HEK293 (cell line): ENCODE measurements around the gene GALNT1.

ENCODE experiments used
- CTCF ChIA-PET: fragments of 350-600 bp; formaldehyde crosslinking; extraction: SDS; loops from one replicate; lab custom pipeline; 2021; ENCODE audit warnings: antibody characterized with exemption; lab: Yijun Ruan, JAX
- POLR2A ChIA-PET: fragments of 300-600 bp; formaldehyde crosslinking; extraction: SDS; loops from one replicate; lab custom pipeline; 2020; ENCODE audit warnings: antibody characterized with exemption, inconsistent platforms; lab: Yijun Ruan, JAX
- H3K27ac ChIP-seq: fragments of 200-500 bp; sonication (Bioruptor generic); 2 replicates; pipeline ENCODE4 v1.5.1; 2014; ENCODE audit warnings: low read depth, low read length, control low read depth, inconsistent platforms; ENCODE audit errors: extremely low read depth
- H3K36me3 ChIP-seq, 2 experiments: fragments of 200-500 bp in 1 of 2; sonication (Bioruptor generic) in 1 of 2; 1 replicate in 1 of 2; 2 replicates in 1 of 2; pipeline ENCODE4 v1.5.1; 2014 to 2017; ENCODE audit warnings: inconsistent platforms in 2 of 2, low read length in 2 of 2; ENCODE audit not compliant: control insufficient read depth in 2 of 2, insufficient read depth in 1 of 2
- H3K4me1 ChIP-seq: fragments of 200-500 bp; sonication (Bioruptor generic); 2 replicates; pipeline ENCODE4 v1.5.1; 2014; ENCODE audit warnings: mild to moderate bottlenecking, low read length, inconsistent platforms; ENCODE audit not compliant: control insufficient read depth, insufficient read depth
- H3K4me3 ChIP-seq: 2 replicates; pipeline ENCODE4 v1.5.1; 2011; ENCODE audit warnings: low read depth, mild to moderate bottlenecking, control low read depth, low read length, moderate library complexity
- H3K9me3 ChIP-seq: fragments of 200-500 bp; sonication (Bioruptor generic); 2 replicates; pipeline ENCODE4 v1.5.1; 2014; ENCODE audit warnings: low read depth, low read length, inconsistent platforms; ENCODE audit not compliant: control insufficient read depth, insufficient read depth
- ELK4 ChIP-seq: IDR thresholded peaks from 2 replicates; pipeline ENCODE4 v1.6.1; 2011; ENCODE audit warnings: mild to moderate bottlenecking, low read depth, low read length, borderline replicate concordance
- GLI4 ChIP-seq: fragments of 450-650 bp; formaldehyde crosslinking; IDR thresholded peaks from 2 replicates; pipeline ENCODE4 v1.5.1; 2016; ENCODE audit warnings: missing biosample characterization, missing genetic modification characterization
- GLIS2 ChIP-seq: fragments of 450-650 bp; formaldehyde crosslinking; IDR thresholded peaks from 2 replicates; pipeline ENCODE4 v1.5.1; 2016; ENCODE audit warnings: missing biosample characterization, missing genetic modification characterization
- SP7 ChIP-seq: fragments of 450-650 bp; formaldehyde crosslinking; IDR thresholded peaks from 2 replicates; pipeline ENCODE4 v1.5.1; 2016; ENCODE audit warnings: missing biosample characterization, missing genetic modification characterization
- TCF7L2 ChIP-seq: IDR thresholded peaks from 2 replicates; pipeline ENCODE4 v1.6.1; 2011; ENCODE audit warnings: low read depth, mild to moderate bottlenecking, inconsistent platforms, low read length, moderate library complexity, borderline replicate concordance
- ZFP69B ChIP-seq: fragments of 450-650 bp; formaldehyde crosslinking; IDR thresholded peaks from 2 replicates; pipeline ENCODE4 v1.5.1; 2016; ENCODE audit warnings: missing biosample characterization, missing genetic modification characterization
- ZNF121 ChIP-seq: fragments of 450-650 bp; formaldehyde crosslinking; IDR thresholded peaks from 2 replicates; pipeline ENCODE4 v1.5.1; 2016; ENCODE audit warnings: missing biosample characterization, missing genetic modification characterization
- ZNF132 ChIP-seq: fragments of 450-650 bp; formaldehyde crosslinking; IDR thresholded peaks from 2 replicates; pipeline ENCODE4 v1.5.1; 2017; ENCODE audit warnings: missing biosample characterization, missing genetic modification characterization, borderline replicate concordance
- ZNF202 ChIP-seq: fragments of 450-650 bp; formaldehyde crosslinking; IDR thresholded peaks from 2 replicates; pipeline ENCODE4 v1.5.1; 2016; ENCODE audit warnings: missing biosample characterization, missing genetic modification characterization, borderline replicate concordance
- ZNF223 ChIP-seq: fragments of 450-650 bp; formaldehyde crosslinking; IDR thresholded peaks from 2 replicates; pipeline ENCODE4 v1.5.1; 2016; ENCODE audit warnings: missing biosample characterization, missing genetic modification characterization
- ZNF37A ChIP-seq: fragments of 450-650 bp; IDR thresholded peaks from 2 replicates; pipeline ENCODE4 v1.5.1; 2018; ENCODE audit warnings: missing biosample characterization, missing genetic modification characterization
- ZNF433 ChIP-seq: fragments of 450-650 bp; formaldehyde crosslinking; IDR thresholded peaks from 2 replicates; pipeline ENCODE4 v1.5.1; 2016; ENCODE audit warnings: missing biosample characterization, missing genetic modification characterization, low read depth
- ZNF449 ChIP-seq: fragments of 450-650 bp; formaldehyde crosslinking; IDR thresholded peaks from 2 replicates; pipeline ENCODE4 v1.5.1; 2017; ENCODE audit warnings: missing biosample characterization, mild to moderate bottlenecking, missing genetic modification characterization, moderate library complexity
- ZNF555 ChIP-seq: fragments of 450-650 bp; formaldehyde crosslinking; conservative IDR thresholded peaks from 2 replicates; pipeline ENCODE4 v1.5.1; 2017; ENCODE audit warnings: missing biosample characterization, mild to moderate bottlenecking, missing genetic modification characterization, inconsistent platforms
- ZNF768 ChIP-seq: fragments of 450-650 bp; formaldehyde crosslinking; IDR thresholded peaks from 2 replicates; pipeline ENCODE4 v1.5.1; 2018; ENCODE audit warnings: missing biosample characterization, mild to moderate bottlenecking, missing genetic modification characterization
- ZNF785 ChIP-seq: fragments of 450-650 bp; formaldehyde crosslinking; IDR thresholded peaks from 2 replicates; pipeline ENCODE4 v1.5.1; 2016; ENCODE audit warnings: missing biosample characterization, missing genetic modification characterization
- ZXDB ChIP-seq: fragments of 450-650 bp; formaldehyde crosslinking; IDR thresholded peaks from 2 replicates; pipeline ENCODE4 v1.5.1; 2016; ENCODE audit warnings: missing biosample characterization, missing genetic modification characterization
- TF ChIP-seq, protein P1 (sequence below): fragments of 450-650 bp; formaldehyde crosslinking; optimal IDR thresholded peaks from 2 replicates; pipeline ENCODE3; 2016; ENCODE audit warnings: missing biosample characterization, mild to moderate bottlenecking, missing genetic modification characterization
- TF ChIP-seq, protein P2 (sequence below): fragments of 450-650 bp; formaldehyde crosslinking; IDR thresholded peaks from 2 replicates; pipeline ENCODE4 v1.5.1; 2016; ENCODE audit warnings: missing biosample characterization, missing genetic modification characterization

Gene GALNT1

GRCh38 chr18:35555538-35555937 lies 26.0 kb upstream of the GALNT1 start (continued):
- TF ChIP-seq ZXDB (tag by site-specific recombination) (peak; percentile 42; the same call in 1 of the 2 replicates), ZNF555 (tag by site-specific recombination) (peak; percentile 62)

- Histone ChIP-seq H3K9me3 (no peaks in the 10 kb centered on the region), H3K36me3 (no peaks in the 10 kb centered on the region), H3K27ac (no peak overlapping the region), H3K4me1 (no peaks in the 10 kb centered on the region), H3K4me3 (no peak overlapping the region)
- no peak for TF ChIP-seq ZNF202 (tag by site-specific recombination)
- no peak for TF ChIP-seq SP7 (tag by site-specific recombination)
- TF ChIP-seq ZNF223 (tag by site-specific recombination) = no peak
- no peak for TF ChIP-seq TCF7L2
- ChIA-PET CTCF (interaction anchor here (0.5 kb wide), 1 partner anchor 133 kb away, joined by 3 read pairs; no protein-coding TSS in a partner anchor), POLR2A (no interaction called here)
These were observed 21.7 kb upstream of the GALNT1 start for GRCh38 chr18:35559867-35560266.

DNA sequence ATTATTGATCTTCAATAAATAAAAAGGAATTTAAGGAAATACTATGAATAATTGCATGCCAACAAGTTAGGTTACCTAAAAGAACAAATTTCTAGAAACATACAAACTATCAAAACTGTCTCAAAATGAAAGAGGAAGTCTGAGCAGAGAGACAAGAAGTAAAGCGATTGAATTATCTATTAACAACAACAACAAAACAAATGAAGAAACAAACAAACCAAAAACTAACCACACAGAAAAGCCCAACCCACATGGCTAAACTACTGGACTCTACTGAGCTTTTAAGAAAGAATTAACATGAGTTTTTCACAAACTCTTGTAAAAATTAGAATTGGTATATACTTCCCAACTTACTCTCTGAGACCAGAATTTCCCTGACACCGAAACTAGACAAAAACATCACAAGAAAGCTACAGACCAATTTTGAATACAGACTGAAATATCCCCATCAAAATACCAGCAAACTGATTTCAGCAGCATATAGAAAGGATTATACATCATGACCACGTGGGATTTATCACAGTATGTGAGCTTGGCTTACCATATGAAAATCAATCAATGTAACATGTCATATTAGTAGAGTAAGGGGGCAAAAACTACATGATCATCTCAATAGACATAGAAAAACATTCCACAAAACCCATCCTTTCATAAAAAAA lies 16.6 kb upstream of the GALNT1 start:
- H3K9me3 ChIP-seq = no peaks in the 10 kb centered on the region
- no peaks in the 10 kb centered on the region for H3K36me3 ChIP-seq
- no peak overlapping the region for H3K4me3 ChIP-seq
- ChIA-PET POLR2A (no interaction called here), CTCF (interaction anchor here (0.6 to 0.7 kb wide), 2 partner anchors 38 to 421 kb away, joined by 3 read pairs; no protein-coding TSS in a partner anchor)
- no peak overlapping the region for H3K27ac ChIP-seq
- no peaks in the 10 kb centered on the region for H3K4me1 ChIP-seq
- no peak for TF ChIP-seq ZNF121 (tag by site-specific recombination)
- TF ChIP-seq ZNF768 (tag by site-specific recombination) = no peak
- no peak for TF ChIP-seq GLI4 (tag by site-specific recombination)
- no peak for TF ChIP-seq ZNF132 (tag by site-specific recombination)
- no peak for TF ChIP-seq GLIS2 (tag by site-specific recombination)
- no peak for TF ChIP-seq ZNF449 (tag by site-specific recombination)
- TF ChIP-seq ZNF433 = no peak
- TF ChIP-seq ZFP69B = no peak
- TF ChIP-seq ELK4 = no peak
- TF ChIP-seq, protein P1, sequence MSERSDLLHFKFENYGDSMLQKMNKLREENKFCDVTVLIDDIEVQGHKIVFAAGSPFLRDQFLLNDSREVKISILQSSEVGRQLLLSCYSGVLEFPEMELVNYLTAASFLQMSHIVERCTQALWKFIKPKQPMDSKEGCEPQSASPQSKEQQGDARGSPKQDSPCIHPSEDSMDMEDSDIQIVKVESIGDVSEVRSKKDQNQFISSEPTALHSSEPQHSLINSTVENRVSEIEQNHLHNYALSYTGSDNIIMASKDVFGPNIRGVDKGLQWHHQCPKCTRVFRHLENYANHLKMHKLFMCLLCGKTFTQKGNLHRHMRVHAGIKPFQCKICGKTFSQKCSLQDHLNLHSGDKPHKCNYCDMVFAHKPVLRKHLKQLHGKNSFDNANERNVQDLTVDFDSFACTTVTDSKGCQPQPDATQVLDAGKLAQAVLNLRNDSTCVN (tag by site-specific recombination) = no peak
- TF ChIP-seq, protein P2, sequence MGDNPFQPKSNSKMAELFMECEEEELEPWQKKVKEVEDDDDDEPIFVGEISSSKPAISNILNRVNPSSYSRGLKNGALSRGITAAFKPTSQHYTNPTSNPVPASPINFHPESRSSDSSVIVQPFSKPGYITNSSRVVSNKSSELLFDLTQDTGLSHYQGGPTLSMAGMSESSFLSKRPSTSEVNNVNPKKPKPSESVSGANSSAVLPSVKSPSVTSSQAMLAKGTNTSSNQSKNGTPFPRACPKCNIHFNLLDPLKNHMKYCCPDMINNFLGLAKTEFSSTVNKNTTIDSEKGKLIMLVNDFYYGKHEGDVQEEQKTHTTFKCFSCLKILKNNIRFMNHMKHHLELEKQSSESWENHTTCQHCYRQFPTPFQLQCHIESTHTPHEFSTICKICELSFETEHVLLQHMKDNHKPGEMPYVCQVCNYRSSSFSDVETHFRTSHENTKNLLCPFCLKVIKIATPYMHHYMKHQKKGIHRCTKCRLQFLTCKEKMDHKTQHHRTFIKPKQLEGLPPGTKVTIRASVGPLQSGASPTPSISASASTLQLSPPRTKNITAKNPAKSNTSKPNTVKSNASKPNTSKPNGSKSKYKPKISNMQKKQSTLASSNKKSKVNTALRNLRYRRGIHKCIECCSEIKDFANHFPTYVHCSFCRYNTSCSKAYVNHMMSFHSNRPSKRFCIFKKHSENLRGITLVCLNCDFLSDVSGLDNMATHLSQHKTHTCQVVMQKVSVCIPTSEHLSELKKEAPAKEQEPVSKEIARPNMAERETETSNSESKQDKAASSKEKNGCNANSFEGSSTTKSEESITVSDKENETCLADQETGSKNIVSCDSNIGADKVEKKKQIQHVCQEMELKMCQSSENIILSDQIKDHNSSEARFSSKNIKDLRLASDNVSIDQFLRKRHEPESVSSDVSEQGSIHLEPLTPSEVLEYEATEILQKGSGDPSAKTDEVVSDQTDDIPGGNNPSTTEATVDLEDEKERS (tag by site-specific recombination) = no peak
- TF ChIP-seq ZNF785 (tag by site-specific recombination) = no peak
- no peak for TF ChIP-seq ZNF37A (tag by site-specific recombination)
